Left colon (tissue), 2 donors: Measurements from ENCODE around the gene RRP12. TPM values are rescaled to one million over a fixed set of nuclear protein-coding genes. Genes with fewer than 3 reads are reported as not detected.
"Not testable (repeated sequence)": the region's sequence is repeated elsewhere in the genome, so short reads cannot be mapped to it uniquely, and the experiment has no call there.

ENCODE experiments used
- ATAC-seq: fragments of 200-7000 bp; cut with Tn5 transposase; one replicate; pipeline ENCODE4 v1.9.1; 2020; ENCODE audit warnings: mild to moderate bottlenecking, moderate library complexity
- DNase-seq, 2 donors: peaks; one replicate each; pipeline ENCODE4 v3.0.0-alpha.2; 2020
- intact Hi-C, 2 donors: fragments of 100-400 bp; cut with DNase I in 1 of 2; cut with micrococcal nuclease in 1 of 2; formaldehyde crosslinking; loops; one replicate each; pipeline versions ENCODE4 v1.11.2 to v1.14.0; 2022; cut with DNase I, micrococcal nuclease
- total RNA-seq, 2 donors: library from RNA; stranded (reverse); fragmentation: NEBNext Ultra II Directional; extraction: Animal tissue kit (Norgen Biotek cat#: 25700); gene quantifications; one replicate each; pipeline ENCODE4 v1.2.1, GENCODE V29; 2021
- donor health status: DM: no; HTN: no; CAD: no.
- donor health status: DM: yes; HTN: yes; CAD: no.

Gene RRP12
- total RNA-seq, 2 donors from 2014 or later, result 13.9 to 15.1 TPM

GRCh38 chr10:97412891-97413304, 11.8 kb upstream of the RRP12 start:
- DNase-seq, result no peak
- ATAC-seq, result no peak
- intact Hi-C loops, result no loop called here

- intact Hi-C loops, result no loop called here
- no peak for ATAC-seq
- DNase-seq, result no peak
Observed at GRCh38 chr10:97411406-97411805, 10.3 kb upstream of the RRP12 start.

- DNase-seq (peak; percentile 36 to 59), ATAC-seq (peak; percentile 74)
- intact Hi-C loops, result no loop called here
Observed at GRCh38 chr10:97408496-97408992, 7.4 kb upstream of the RRP12 start.

- intact Hi-C loops, result no loop called here
- ATAC-seq (no peak), DNase-seq (no peak)
Observed at GRCh38 chr10:97407952-97408248, 6.8 kb upstream of the RRP12 start.

- ATAC-seq (peak; percentile 84), DNase-seq (peak; percentile 57 to 61)
- intact Hi-C loops, result no loop called here
Observed at GRCh38 chr10:97407211-97407951, 6.2 kb upstream of the RRP12 start.

GRCh38 chr10:97406483-97406882, 5.3 kb upstream of the RRP12 start:
- intact Hi-C loops, ATAC-seq, DNase-seq: not testable (repeated sequence)

GRCh38 chr10:97406064-97406463, 4.9 kb upstream of the RRP12 start:
- DNase-seq (no peak), ATAC-seq (no peak)
- intact Hi-C loops, result no loop called here

- intact Hi-C loops, result no loop called here
- ATAC-seq, result no peak
- DNase-seq, result no peak
Observed at GRCh38 chr10:97404044-97404443, 2.9 kb upstream of the RRP12 start.

- ATAC-seq (no peak), DNase-seq (peak in 1 of 2 donors; percentile 23)
- intact Hi-C loops, result no loop called here
Observed at GRCh38 chr10:97401455-97401919, 347 bp upstream of the RRP12 start.

GRCh38 chr10:97399843-97400545, 1.1 kb downstream of the RRP12 start:
- intact Hi-C loops, result no loop called here
- DNase-seq (peak; percentile 70 to 73), ATAC-seq (peak; percentile 72)

- intact Hi-C loops, result no loop called here
- DNase-seq (no peak), ATAC-seq (no peak)
Observed at GRCh38 chr10:97396056-97396455, 5.1 kb downstream of the RRP12 start.

- DNase-seq (no peak), ATAC-seq (no peak)
- intact Hi-C loops, result no loop called here
Observed at GRCh38 chr10:97393034-97393573, 8.0 kb downstream of the RRP12 start.

GRCh38 chr10:97390091-97390490, 11.0 kb downstream of the RRP12 start:
- ATAC-seq (no peak), DNase-seq (no peak)
- intact Hi-C loops, result no loop called here

- intact Hi-C loops, result no loop called here
- no peak for DNase-seq
- no peak for ATAC-seq
Observed at GRCh38 chr10:97388152-97388551, 13.0 kb downstream of the RRP12 start.

- ATAC-seq (no peak), DNase-seq (no peak)
- intact Hi-C loops, result no loop called here
Observed at GRCh38 chr10:97385565-97385964, 15.6 kb downstream of the RRP12 start.

- DNase-seq (no peak), ATAC-seq (no peak)
- intact Hi-C loops, result no loop called here
Observed at GRCh38 chr10:97384641-97385040, 16.5 kb downstream of the RRP12 start.

- intact Hi-C loops, result no loop called here
- DNase-seq (no peak), ATAC-seq (no peak)
Observed at GRCh38 chr10:97384156-97384555, 17.0 kb downstream of the RRP12 start.

GRCh38 chr10:97383159-97383558, 18.0 kb downstream of the RRP12 start:
- intact Hi-C loops, result no loop called here
- DNase-seq (no peak), ATAC-seq (no peak)

- no peak for DNase-seq
- intact Hi-C loops, result no loop called here
- ATAC-seq, result no peak
Observed at GRCh38 chr10:97381626-97382025, 19.5 kb downstream of the RRP12 start.

GRCh38 chr10:97380516-97380915, 20.6 kb downstream of the RRP12 start:
- ATAC-seq, result peak; percentile 98
- peak; percentile 32 to 64 for DNase-seq
- intact Hi-C loops, result no loop called here
